Parathyroid adenoma (tissue), 2 donors: Measurements from ENCODE around the gene STIM1.

ENCODE experiments used
- H2AFZ ChIP-seq: fragments of 300-600 bp; sonication (generic); one replicate; pipeline ENCODE4 v1.7.0; 2017; ENCODE audit warnings: antibody characterized with exemption, mild to moderate bottlenecking
- H3K27ac ChIP-seq: fragments of 300-600 bp; sonication (generic); one replicate; pipeline ENCODE4 v1.7.0; 2017
- H3K27me3 ChIP-seq: fragments of 300-600 bp; sonication (generic); one replicate; pipeline ENCODE4 v1.7.0; 2017; ENCODE audit warnings: low read length; ENCODE audit not compliant: control insufficient read depth, insufficient read depth
- H3K36me3 ChIP-seq: fragments of 300-600 bp; sonication (generic); one replicate; pipeline ENCODE4 v1.7.0; 2017; ENCODE audit warnings: low read length; ENCODE audit not compliant: control insufficient read depth, insufficient read depth
- H3K4me1 ChIP-seq: fragments of 300-600 bp; sonication (generic); one replicate; pipeline ENCODE4 v1.7.0; 2017; ENCODE audit warnings: control low read depth
- H3K4me2 ChIP-seq: fragments of 300-600 bp; sonication (generic); one replicate; pipeline ENCODE4 v1.7.0; 2017; ENCODE audit warnings: low read length
- H3K4me3 ChIP-seq: fragments of 300-600 bp; sonication (generic); one replicate; pipeline ENCODE4 v1.7.0; 2017; ENCODE audit warnings: low read depth, low read length
- H3K79me2 ChIP-seq: fragments of 300-600 bp; sonication (generic); one replicate; pipeline ENCODE4 v1.7.0; 2017; ENCODE audit warnings: control low read depth
- H3K9ac ChIP-seq: fragments of 300-600 bp; sonication (generic); one replicate; pipeline ENCODE4 v1.7.0; 2017; ENCODE audit warnings: mild to moderate bottlenecking
- H3K9me3 ChIP-seq: fragments of 300-600 bp; sonication (generic); one replicate; pipeline ENCODE4 v1.7.0; 2017; ENCODE audit warnings: low read length; ENCODE audit not compliant: control insufficient read depth
- TF ChIP-seq, protein P1 (sequence below): fragments of 300-600 bp; sonication (generic); IDR thresholded peaks from one replicate; pipeline ENCODE4 v1.7.0; 2017; ENCODE audit warnings: antibody characterized with exemption, mild to moderate bottlenecking
- donor health status: primary hyperparathyroidism.

STIM1 gene

GRCh38 chr11:3929649-3930048, 74.2 kb downstream of the STIM1 start:
- peaks cover 10% of the 10 kb centered on the region for H3K4me1 ChIP-seq
- no peaks in the 10 kb centered on the region for H3K36me3 ChIP-seq
- TF ChIP-seq, protein P1, sequence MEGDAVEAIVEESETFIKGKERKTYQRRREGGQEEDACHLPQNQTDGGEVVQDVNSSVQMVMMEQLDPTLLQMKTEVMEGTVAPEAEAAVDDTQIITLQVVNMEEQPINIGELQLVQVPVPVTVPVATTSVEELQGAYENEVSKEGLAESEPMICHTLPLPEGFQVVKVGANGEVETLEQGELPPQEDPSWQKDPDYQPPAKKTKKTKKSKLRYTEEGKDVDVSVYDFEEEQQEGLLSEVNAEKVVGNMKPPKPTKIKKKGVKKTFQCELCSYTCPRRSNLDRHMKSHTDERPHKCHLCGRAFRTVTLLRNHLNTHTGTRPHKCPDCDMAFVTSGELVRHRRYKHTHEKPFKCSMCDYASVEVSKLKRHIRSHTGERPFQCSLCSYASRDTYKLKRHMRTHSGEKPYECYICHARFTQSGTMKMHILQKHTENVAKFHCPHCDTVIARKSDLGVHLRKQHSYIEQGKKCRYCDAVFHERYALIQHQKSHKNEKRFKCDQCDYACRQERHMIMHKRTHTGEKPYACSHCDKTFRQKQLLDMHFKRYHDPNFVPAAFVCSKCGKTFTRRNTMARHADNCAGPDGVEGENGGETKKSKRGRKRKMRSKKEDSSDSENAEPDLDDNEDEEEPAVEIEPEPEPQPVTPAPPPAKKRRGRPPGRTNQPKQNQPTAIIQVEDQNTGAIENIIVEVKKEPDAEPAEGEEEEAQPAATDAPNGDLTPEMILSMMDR = no peak

DNA sequence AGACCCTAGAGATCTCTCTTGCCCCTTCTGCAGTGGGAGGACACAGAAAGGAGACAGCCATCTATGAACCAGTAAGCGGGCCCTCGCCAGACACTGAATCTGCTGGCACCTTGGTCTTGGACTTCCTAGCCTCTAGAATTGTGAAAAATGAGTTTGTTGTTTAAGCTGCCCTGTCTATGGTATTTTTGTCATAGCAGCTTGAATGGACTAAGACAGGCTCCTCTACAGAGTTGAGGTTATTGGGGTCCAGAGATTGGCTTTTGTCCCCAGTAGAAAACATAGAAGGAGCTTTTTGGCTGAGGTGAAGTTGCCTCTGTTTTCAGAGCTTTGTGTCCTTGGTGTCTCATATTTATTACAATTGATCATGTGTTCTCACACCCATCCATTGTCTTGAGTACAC, 77.2 kb downstream of the STIM1 start:
- H3K79me2 ChIP-seq = peaks cover 8% of the 10 kb centered on the region
- H3K9ac ChIP-seq = no peak overlapping the region
- no peak overlapping the region for H3K27ac ChIP-seq
- H3K36me3 ChIP-seq = no peaks in the 10 kb centered on the region
- no peaks in the 10 kb centered on the region for H3K27me3 ChIP-seq
- TF ChIP-seq, protein P1 = no peak
- H3K4me1 ChIP-seq = peaks cover 20% of the 10 kb centered on the region
- no peak overlapping the region for H3K4me2 ChIP-seq
- H3K4me3 ChIP-seq = no peak overlapping the region
- H2AFZ ChIP-seq = no peak overlapping the region
- no peaks in the 10 kb centered on the region for H3K9me3 ChIP-seq

More at GRCh38 chr11:3929649-3930048, 74.2 kb downstream of the STIM1 start:
- H3K9ac ChIP-seq = no peak overlapping the region
- no peaks in the 10 kb centered on the region for H3K9me3 ChIP-seq
- peak overlapping the region; percentile 75 for H3K27ac ChIP-seq
- H3K4me2 ChIP-seq = peak overlapping the region; percentile 29
- no peak overlapping the region for H3K4me3 ChIP-seq
- H3K27me3 ChIP-seq = no peaks in the 10 kb centered on the region
- H3K79me2 ChIP-seq = peaks cover 6% of the 10 kb centered on the region
- H2AFZ ChIP-seq = no peak overlapping the region

GRCh38 chr11:3933165-3933628, 77.7 kb downstream of the STIM1 start:
- no peaks in the 10 kb centered on the region for H3K27me3 ChIP-seq
- TF ChIP-seq, protein P1 = no peak
- no peak overlapping the region for H2AFZ ChIP-seq
- no peaks in the 10 kb centered on the region for H3K36me3 ChIP-seq
- peaks cover 8% of the 10 kb centered on the region for H3K79me2 ChIP-seq
- no peak overlapping the region for H3K4me3 ChIP-seq
- peaks cover 20% of the 10 kb centered on the region for H3K4me1 ChIP-seq
- H3K9ac ChIP-seq = no peak overlapping the region
- no peak overlapping the region for H3K27ac ChIP-seq
- no peaks in the 10 kb centered on the region for H3K9me3 ChIP-seq
- no peak overlapping the region for H3K4me2 ChIP-seq

- Histone ChIP-seq H2AFZ (no peak overlapping the region), H3K27ac (peak overlapping the region; percentile 29), H3K9me3 (no peaks in the 10 kb centered on the region), H3K36me3 (no peaks in the 10 kb centered on the region), H3K4me3 (no peak overlapping the region), H3K27me3 (no peaks in the 10 kb centered on the region), H3K4me1 (peaks cover 17% of the 10 kb centered on the region), H3K79me2 (peaks cover 8% of the 10 kb centered on the region), H3K4me2 (no peak overlapping the region), H3K9ac (no peak overlapping the region)
- TF ChIP-seq, protein P1 = no peak
These were observed 79.2 kb downstream of the STIM1 start for GRCh38 chr11:3934658-3935057.

- TF ChIP-seq, protein P1 = no peak
- Histone ChIP-seq H3K4me3 (no peak overlapping the region), H3K27ac (no peak overlapping the region), H3K36me3 (no peaks in the 10 kb centered on the region), H3K4me2 (no peak overlapping the region), H3K27me3 (no peaks in the 10 kb centered on the region), H3K79me2 (peaks cover 6% of the 10 kb centered on the region), H2AFZ (no peak overlapping the region), H3K9me3 (no peaks in the 10 kb centered on the region), H3K4me1 (peaks cover 10% of the 10 kb centered on the region), H3K9ac (no peak overlapping the region)
These were observed 81.1 kb downstream of the STIM1 start for GRCh38 chr11:3936517-3936916.
